GM23338 (cell line): Measurements from ENCODE around the gene VSTM5. TPM values are rescaled to one million over a fixed set of nuclear protein-coding genes. Genes with fewer than 3 reads are reported as not detected.

Source experiments
- ATAC-seq: fragments of 200-7000 bp; cut with Tn5 transposase; 3 replicates; pipeline ENCODE4 v1.9.1; 2020
- DNase-seq: peaks from one replicate; pipeline ENCODE4 v3.0.0-alpha.2; 2015; ENCODE audit warnings: low spot score
- H2AFZ ChIP-seq: fragments of 200-600 bp; sonication (generic); 2 replicates; pipeline ENCODE4 v1.8.0; 2016; ENCODE audit warnings: antibody characterized with exemption, mild to moderate bottlenecking, moderate library complexity
- H3F3A ChIP-seq: fragments of 200-600 bp; sonication (generic); replicated peaks from 2 replicates; pipeline ENCODE4 v1.8.0; 2017; ENCODE audit warnings: antibody characterized with exemption, mixed run types, low read depth
- H3K27ac ChIP-seq: fragments of 200-600 bp; sonication (generic); 2 replicates; pipeline ENCODE4 v1.6.1; 2016; ENCODE audit warnings: low read depth
- H3K27me3 ChIP-seq: fragments of 200-600 bp; sonication (generic); 2 replicates; pipeline ENCODE4 v1.8.0; 2016; ENCODE audit warnings: mild to moderate bottlenecking, mixed run types, moderate library complexity; ENCODE audit not compliant: insufficient read depth
- H3K36me3 ChIP-seq: fragments of 200-600 bp; sonication (generic); 2 replicates; pipeline ENCODE4 v1.8.0; 2016; ENCODE audit warnings: mild to moderate bottlenecking; ENCODE audit not compliant: insufficient read depth
- H3K4me1 ChIP-seq: fragments of 200-600 bp; sonication (generic); 2 replicates; pipeline ENCODE4 v1.8.0; 2016; ENCODE audit warnings: mild to moderate bottlenecking, moderate library complexity; ENCODE audit not compliant: insufficient read depth
- H3K4me2 ChIP-seq: fragments of 200-600 bp; sonication (generic); 2 replicates; pipeline ENCODE4 v1.7.1; 2017; ENCODE audit warnings: mixed run types
- H3K4me3 ChIP-seq: fragments of 200-600 bp; sonication (generic); 2 replicates; pipeline ENCODE4 v1.6.1; 2016; ENCODE audit warnings: mixed run types
- H3K79me2 ChIP-seq: fragments of 200-600 bp; sonication (generic); replicated peaks from 2 replicates; pipeline ENCODE4 v1.8.0; 2017; ENCODE audit warnings: mild to moderate bottlenecking; ENCODE audit not compliant: insufficient read depth
- H3K9me2 ChIP-seq: fragments of 200-600 bp; sonication (generic); 2 replicates; pipeline ENCODE4 v1.8.0; 2017; ENCODE audit not compliant: insufficient read depth
- H4K20me1 ChIP-seq: fragments of 200-600 bp; sonication (generic); replicated peaks from 2 replicates; pipeline ENCODE4 v1.8.0; 2017; ENCODE audit warnings: mild to moderate bottlenecking; ENCODE audit not compliant: insufficient read depth
- H3K27ac Mint-ChIP-seq: 2 replicates; pipeline ENCODE4 v1.8.0; 2020; ENCODE audit warnings: inconsistent platforms, mild to moderate bottlenecking, moderate library complexity, mixed read lengths
- H3K27me3 Mint-ChIP-seq: 3 replicates; pipeline ENCODE4 v1.8.0; 2022; ENCODE audit warnings: low read depth, mild to moderate bottlenecking, moderate library complexity, mixed read lengths, inconsistent platforms; ENCODE audit not compliant: insufficient read depth, poor library complexity
- H3K36me3 Mint-ChIP-seq: 3 replicates; pipeline ENCODE4 v1.8.0; 2021; ENCODE audit warnings: low read depth, mild to moderate bottlenecking, inconsistent platforms, moderate library complexity, mixed read lengths
- H3K4me1 Mint-ChIP-seq: 3 replicates; pipeline ENCODE4 v1.8.0; 2020; ENCODE audit warnings: mild to moderate bottlenecking, inconsistent platforms, mixed read lengths
- H3K4me3 Mint-ChIP-seq: 3 replicates; pipeline ENCODE4 v1.8.0; 2021; ENCODE audit warnings: moderate library complexity, mild to moderate bottlenecking, inconsistent platforms, mixed read lengths
- H3K9me3 Mint-ChIP-seq: 3 replicates; pipeline ENCODE4 v1.8.0; 2020; ENCODE audit warnings: moderate library complexity, mild to moderate bottlenecking, inconsistent platforms, mixed read lengths
- CREB1 ChIP-seq: fragments of 250-450 bp; sonication (Bioruptor Pico); IDR thresholded peaks from 2 replicates; pipeline ENCODE4 v1.5.0; 2020; ENCODE audit warnings: low read depth, mild to moderate bottlenecking, moderate library complexity
- CTCF ChIP-seq, 2 experiments: fragments of 200-600 bp in 1 of 2; sonication (generic) in 1 of 2; conservative IDR thresholded peaks; 2 replicates each; pipeline versions ENCODE4 v1.5.1 to v1.6.1; 2016 to 2017; ENCODE audit warnings: antibody characterized with exemption in 2 of 2, low read depth in 2 of 2, mild to moderate bottlenecking in 2 of 2, moderate library complexity in 1 of 2
- EZH2 ChIP-seq: fragments of 200-600 bp; sonication (generic); IDR thresholded peaks from one replicate; pipeline ENCODE4 v1.8.0; 2017; ENCODE audit warnings: antibody characterized with exemption, mild to moderate bottlenecking, low read depth; ENCODE audit not compliant: unreplicated experiment
- EZH2phosphoT487 ChIP-seq: fragments of 200-600 bp; sonication (generic); IDR thresholded peaks from one replicate; pipeline ENCODE4 v1.8.1; 2018; ENCODE audit warnings: antibody characterized with exemption; ENCODE audit not compliant: unreplicated experiment
- JUNB ChIP-seq: IDR thresholded peaks from one replicate; pipeline ENCODE4 v1.6.1; 2016; ENCODE audit warnings: antibody characterized with exemption; ENCODE audit not compliant: unreplicated experiment
- POLR2AphosphoS5 ChIP-seq: IDR thresholded peaks from 2 replicates; pipeline ENCODE4 v1.6.1; 2016; ENCODE audit warnings: antibody characterized with exemption, low read depth
- ZNF331 ChIP-seq: fragments of 250-450 bp; sonication (Bioruptor Pico); IDR thresholded peaks from 2 replicates; pipeline ENCODE4 v1.5.0; 2020; ENCODE audit warnings: low read depth, mild to moderate bottlenecking, moderate library complexity
- polyA plus RNA-seq: library from polyadenylated mRNA; unstranded; fragments of >200 nt; fragmentation: Nextera tagmentation; extraction: Ambion mirVana; gene quantifications from 2 replicates; pipeline ENCODE4 v1.2.1, GENCODE V29; 2016
- total RNA-seq: library from RNA; depleted of rRNA; stranded (reverse); fragments of >200 nt; shearing (Covaris generic); gene quantifications from 2 replicates; pipeline ENCODE4 v1.2.3, GENCODE V29; 2014
- TF ChIP-seq, protein P1 (sequence below): IDR thresholded peaks from one replicate; pipeline ENCODE4 v1.6.1; 2018; ENCODE audit warnings: antibody characterized with exemption; ENCODE audit not compliant: unreplicated experiment

Gene VSTM5
- total and polyA plus RNA-seq, 2 experiments from 2014 or later, result 0.21 to 0.66 TPM

DNA sequence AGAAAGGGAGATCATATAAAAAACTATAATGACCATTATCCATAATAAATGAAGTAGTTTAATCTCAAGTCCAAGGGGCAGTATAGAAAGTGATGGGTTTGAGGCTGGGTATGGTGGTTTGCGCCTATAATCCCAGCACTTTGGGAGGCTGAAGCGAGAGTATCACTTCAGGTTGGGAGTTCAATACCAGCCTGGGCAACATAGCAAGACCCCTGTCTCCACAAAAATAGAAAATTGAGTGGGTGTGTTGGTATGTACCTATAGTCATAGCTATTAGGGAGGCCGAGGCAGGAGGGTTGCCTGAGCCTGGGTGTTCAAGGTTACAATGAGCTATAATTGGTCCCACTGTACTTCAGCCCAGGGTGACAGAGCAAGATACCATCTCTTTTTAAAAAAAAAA, 42.4 kb downstream of the VSTM5 start (continued):
- TF ChIP-seq, protein P1, sequence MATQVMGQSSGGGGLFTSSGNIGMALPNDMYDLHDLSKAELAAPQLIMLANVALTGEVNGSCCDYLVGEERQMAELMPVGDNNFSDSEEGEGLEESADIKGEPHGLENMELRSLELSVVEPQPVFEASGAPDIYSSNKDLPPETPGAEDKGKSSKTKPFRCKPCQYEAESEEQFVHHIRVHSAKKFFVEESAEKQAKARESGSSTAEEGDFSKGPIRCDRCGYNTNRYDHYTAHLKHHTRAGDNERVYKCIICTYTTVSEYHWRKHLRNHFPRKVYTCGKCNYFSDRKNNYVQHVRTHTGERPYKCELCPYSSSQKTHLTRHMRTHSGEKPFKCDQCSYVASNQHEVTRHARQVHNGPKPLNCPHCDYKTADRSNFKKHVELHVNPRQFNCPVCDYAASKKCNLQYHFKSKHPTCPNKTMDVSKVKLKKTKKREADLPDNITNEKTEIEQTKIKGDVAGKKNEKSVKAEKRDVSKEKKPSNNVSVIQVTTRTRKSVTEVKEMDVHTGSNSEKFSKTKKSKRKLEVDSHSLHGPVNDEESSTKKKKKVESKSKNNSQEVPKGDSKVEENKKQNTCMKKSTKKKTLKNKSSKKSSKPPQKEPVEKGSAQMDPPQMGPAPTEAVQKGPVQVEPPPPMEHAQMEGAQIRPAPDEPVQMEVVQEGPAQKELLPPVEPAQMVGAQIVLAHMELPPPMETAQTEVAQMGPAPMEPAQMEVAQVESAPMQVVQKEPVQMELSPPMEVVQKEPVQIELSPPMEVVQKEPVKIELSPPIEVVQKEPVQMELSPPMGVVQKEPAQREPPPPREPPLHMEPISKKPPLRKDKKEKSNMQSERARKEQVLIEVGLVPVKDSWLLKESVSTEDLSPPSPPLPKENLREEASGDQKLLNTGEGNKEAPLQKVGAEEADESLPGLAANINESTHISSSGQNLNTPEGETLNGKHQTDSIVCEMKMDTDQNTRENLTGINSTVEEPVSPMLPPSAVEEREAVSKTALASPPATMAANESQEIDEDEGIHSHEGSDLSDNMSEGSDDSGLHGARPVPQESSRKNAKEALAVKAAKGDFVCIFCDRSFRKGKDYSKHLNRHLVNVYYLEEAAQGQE, result no peak
- no peak for TF ChIP-seq CREB1 (CRISPR knock-in tag)
- no peak for TF ChIP-seq EZH2
- TF ChIP-seq EZH2phosphoT487, result no peak
- no peak for TF ChIP-seq CTCF (conservative IDR thresholded peaks at IDR 0.05; ENCODE audit: low read depth in 2 of 2)

GRCh38 chr11:93804879-93805278, 45.5 kb downstream of the VSTM5 start:
- H2AFZ ChIP-seq, result no peak overlapping the region
- no peak overlapping the region for H3K4me3 ChIP-seq
- no peak overlapping the region for H3K4me2 ChIP-seq
- DNase-seq (no peak), ATAC-seq (no peak)
- Mint-ChIP-seq H3K4me1 (no peaks in the 10 kb centered on the region), H3K9me3 (no peaks in the 10 kb centered on the region), H3K36me3 (peaks cover 78% of the 10 kb centered on the region), H3K4me3 (no peak overlapping the region), H3K27ac (no peak overlapping the region), H3K27me3 (no peaks in the 10 kb centered on the region)
- H3K4me1 ChIP-seq, result no peaks in the 10 kb centered on the region
- no peak overlapping the region for H3K27ac ChIP-seq
- no peaks in the 10 kb centered on the region for H3K27me3 ChIP-seq
- peaks cover 30% of the 10 kb centered on the region; the same call in 1 of the 2 replicates for H3K79me2 ChIP-seq
- H3K9me2 ChIP-seq, result no peaks in the 10 kb centered on the region
- H3F3A ChIP-seq, result no peaks in the 10 kb centered on the region
- H3K36me3 ChIP-seq, result peaks cover 49% of the 10 kb centered on the region
- H4K20me1 ChIP-seq, result peaks cover 17% of the 10 kb centered on the region
- TF ChIP-seq JUNB (no peak), POLR2AphosphoS5 (no peak), EZH2 (no peak), CREB1 (CRISPR knock-in tag) (no peak), ZNF331 (no peak), CTCF (conservative IDR thresholded peaks at IDR 0.05; ENCODE audit: low read depth in 2 of 2) (no peak)
- TF ChIP-seq, protein P1, result no peak
